ENCODE data around the gene LBP.

DNA sequence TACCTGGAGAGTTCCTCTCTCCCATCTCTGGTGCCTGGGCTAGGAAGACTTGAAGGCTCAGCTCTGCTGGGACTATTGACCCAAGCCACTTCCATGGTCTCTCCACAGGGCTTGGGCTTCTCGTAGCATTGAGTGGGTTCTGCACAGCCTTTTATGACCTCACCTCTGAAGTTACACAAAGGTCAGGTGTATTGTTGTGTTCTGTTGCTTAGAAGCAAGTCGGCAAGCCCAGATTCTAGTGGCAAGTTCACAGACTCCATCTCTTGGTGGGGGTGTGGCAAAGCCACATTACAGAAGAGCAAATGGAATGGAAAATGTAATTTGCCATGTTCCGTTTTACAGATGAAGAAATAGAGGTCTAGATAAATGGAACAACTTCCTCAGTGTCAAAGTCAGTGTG, 28.9 kb upstream of the LBP start:
- TF ChIP-seq CTCF (IDR thresholded peaks at IDR 0.05 in 2 of 3, conservative IDR thresholded peaks at IDR 0.05 in 1 of 3; ENCODE audit: borderline replicate concordance in 1 of 3, insufficient read depth in 1 of 3, low read depth in 2 of 3, low read length in 2 of 3) (no peak), SIN3A (IDR thresholded peaks at IDR 0.05; ENCODE audit: low read depth) (no peak), POLR2A (IDR thresholded peaks at IDR 0.05; ENCODE audit: borderline replicate concordance, extremely low read depth, insufficient read depth, insufficient read length) (no peak), EZH2 (IDR thresholded peaks at IDR 0.05) (no peak), POLR2AphosphoS5 (IDR thresholded peaks at IDR 0.05; ENCODE audit: low read depth, low read length) (no peak), ATF3 (IDR thresholded peaks at IDR 0.05) (no peak), RAD21 (IDR thresholded peaks at IDR 0.05; ENCODE audit: low read depth) (no peak), EGR1 (IDR thresholded peaks at IDR 0.05; ENCODE audit: low read depth) (no peak), CEBPB (IDR thresholded peaks at IDR 0.05; ENCODE audit: low read depth) (no peak)

All from HCT116 (cell line).